ENCODE data around the gene PALLD.

The PALLD gene

DNA sequence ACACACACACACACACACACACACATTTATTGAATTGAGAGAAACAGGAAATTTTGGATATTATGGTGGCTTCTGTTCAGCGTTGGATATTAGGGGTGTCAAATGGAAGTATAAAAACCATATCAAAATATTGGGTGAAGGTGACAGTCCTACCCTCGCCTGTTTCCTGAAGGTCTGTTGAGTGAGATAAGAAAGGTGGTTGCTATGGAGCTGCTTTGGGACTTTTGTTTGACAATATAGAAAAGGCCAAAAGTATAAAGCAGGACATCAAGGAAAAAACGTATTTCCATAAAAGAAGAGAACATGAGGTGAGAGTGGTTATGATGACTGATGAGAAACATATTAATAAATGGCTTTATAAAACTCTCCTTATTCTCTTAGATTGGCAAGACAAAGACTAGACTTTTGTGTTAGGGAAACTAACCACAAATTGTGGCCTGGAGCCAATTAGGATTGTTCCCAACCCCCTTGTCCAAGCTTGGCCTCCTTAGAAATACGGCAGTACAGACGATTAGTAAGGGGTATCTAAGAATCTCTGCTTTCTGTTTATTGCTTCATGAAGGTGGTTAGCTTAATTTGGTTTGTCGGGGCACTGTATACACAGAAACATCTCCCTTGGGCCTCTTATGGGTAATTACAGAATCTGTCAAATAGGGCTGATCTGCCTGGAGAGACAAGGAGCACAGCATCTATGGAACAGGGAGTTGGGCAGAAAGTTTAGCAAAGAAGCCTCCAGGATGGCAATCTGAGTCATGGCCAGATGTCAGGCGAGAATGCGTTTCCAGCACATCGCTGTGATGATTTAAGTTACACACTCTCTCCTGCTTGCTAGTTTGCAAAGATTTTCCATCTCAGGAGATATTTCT, 315.2 kb downstream of the PALLD start:
- no peak for DNase-seq (ENCODE audit: low read depth)
- no peak overlapping the region for H3K4me3 ChIP-seq (ENCODE audit: control insufficient read depth, low read depth, low read length)
- TF ChIP-seq, protein P1, sequence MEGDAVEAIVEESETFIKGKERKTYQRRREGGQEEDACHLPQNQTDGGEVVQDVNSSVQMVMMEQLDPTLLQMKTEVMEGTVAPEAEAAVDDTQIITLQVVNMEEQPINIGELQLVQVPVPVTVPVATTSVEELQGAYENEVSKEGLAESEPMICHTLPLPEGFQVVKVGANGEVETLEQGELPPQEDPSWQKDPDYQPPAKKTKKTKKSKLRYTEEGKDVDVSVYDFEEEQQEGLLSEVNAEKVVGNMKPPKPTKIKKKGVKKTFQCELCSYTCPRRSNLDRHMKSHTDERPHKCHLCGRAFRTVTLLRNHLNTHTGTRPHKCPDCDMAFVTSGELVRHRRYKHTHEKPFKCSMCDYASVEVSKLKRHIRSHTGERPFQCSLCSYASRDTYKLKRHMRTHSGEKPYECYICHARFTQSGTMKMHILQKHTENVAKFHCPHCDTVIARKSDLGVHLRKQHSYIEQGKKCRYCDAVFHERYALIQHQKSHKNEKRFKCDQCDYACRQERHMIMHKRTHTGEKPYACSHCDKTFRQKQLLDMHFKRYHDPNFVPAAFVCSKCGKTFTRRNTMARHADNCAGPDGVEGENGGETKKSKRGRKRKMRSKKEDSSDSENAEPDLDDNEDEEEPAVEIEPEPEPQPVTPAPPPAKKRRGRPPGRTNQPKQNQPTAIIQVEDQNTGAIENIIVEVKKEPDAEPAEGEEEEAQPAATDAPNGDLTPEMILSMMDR (IDR thresholded peaks at IDR 0.05; ENCODE audit: control insufficient read depth, insufficient read depth, low read depth, low read length, missing control alignments): no peak

DNA sequence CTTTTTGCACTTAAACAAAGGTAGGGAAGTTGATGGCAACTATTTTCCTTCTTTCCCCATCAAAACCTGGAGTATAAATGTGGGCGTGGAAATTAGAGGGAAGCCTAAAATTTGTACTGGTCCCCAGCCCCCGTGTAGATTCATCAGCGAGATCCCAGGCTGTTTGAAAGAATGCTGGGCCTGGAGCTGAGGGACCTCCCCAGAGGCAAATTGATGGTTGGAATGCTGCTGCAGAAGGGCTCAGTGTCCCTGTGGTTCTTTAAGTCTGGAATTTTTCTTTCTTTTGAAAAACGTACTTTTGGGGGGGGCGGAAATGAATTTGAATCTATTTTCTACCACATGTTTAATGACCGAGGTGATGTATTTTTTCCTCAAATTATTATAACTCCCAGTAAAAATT, 316.0 kb downstream of the PALLD start:
- TF ChIP-seq, protein P1 (IDR thresholded peaks at IDR 0.05; ENCODE audit: control insufficient read depth, insufficient read depth, low read depth, low read length, missing control alignments): no peak
- no peak for DNase-seq (ENCODE audit: low read depth)
- H3K4me3 ChIP-seq (ENCODE audit: control insufficient read depth, low read depth, low read length): no peak overlapping the region

DNA sequence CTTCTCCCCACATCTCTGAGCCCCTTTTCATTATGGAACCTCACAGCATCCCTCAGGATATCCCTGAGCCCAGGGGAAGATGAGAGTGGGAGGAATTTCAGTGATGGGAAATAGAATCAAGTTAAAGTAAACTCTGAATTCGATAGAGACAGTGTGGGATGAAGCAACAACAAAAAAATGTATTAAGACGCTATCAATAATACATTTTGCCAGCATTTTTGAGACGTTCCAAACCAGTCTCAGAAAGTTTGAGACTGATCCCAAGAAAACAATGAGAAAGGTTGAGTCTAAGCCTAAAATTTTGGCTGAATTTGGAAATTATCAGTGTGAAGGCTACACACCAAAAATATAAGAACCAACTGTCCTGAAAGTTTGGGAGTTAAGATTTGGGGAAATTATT, 317.0 kb downstream of the PALLD start:
- H3K4me3 ChIP-seq (ENCODE audit: control insufficient read depth, low read depth, low read length): no peak overlapping the region
- TF ChIP-seq, protein P1 (IDR thresholded peaks at IDR 0.05; ENCODE audit: control insufficient read depth, insufficient read depth, low read depth, low read length, missing control alignments): no peak
- DNase-seq (ENCODE audit: low read depth): no peak

DNA sequence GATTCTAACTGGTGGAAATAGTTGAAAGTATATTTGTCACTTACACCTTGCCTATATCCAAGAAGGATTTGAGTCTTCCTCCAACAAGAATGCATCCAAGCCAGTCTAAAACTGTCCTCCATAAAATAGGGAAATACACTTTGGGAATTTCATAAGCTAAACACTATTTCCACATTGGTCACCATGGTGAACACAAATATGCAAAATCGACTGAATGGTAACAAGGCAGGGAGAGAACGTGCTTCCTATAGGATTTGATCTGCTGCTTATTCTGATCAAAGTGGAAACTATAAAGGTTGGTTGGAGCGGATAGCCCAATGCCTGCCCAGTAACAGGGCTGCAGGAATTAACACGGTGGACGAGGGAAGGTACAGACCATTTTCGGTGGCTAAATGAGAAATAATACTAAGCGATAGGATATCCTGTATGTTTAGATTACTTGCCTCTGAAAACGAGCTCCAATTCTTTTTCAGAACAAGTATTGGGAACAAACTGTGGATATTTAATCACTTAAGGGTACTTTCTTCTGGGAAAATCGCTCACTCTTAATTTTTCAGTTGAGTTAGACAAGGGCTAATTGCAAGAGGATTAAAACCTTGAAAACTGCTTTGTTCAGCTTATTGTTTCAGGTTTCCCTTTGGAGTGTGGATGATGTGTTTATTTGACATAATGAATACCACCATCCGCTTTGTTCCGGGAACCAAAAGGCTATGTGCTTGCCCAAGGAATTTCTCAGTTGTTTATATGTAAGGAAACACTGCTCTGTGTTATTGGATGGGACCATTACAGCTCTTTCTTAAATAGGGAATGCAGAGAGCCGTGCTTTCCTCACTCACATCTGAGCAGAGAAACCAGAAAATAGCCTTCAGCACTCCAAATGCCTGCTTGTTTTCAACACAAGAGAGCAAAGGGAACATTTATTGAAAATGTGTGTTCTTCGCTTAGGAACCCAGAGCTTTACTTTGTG, 318.8 kb downstream of the PALLD start:
- TF ChIP-seq, protein P1 (IDR thresholded peaks at IDR 0.05; ENCODE audit: control insufficient read depth, insufficient read depth, low read depth, low read length, missing control alignments): no peak
- DNase-seq (ENCODE audit: low read depth): no peak
- H3K4me3 ChIP-seq (ENCODE audit: control insufficient read depth, low read depth, low read length): no peak overlapping the region

DNA sequence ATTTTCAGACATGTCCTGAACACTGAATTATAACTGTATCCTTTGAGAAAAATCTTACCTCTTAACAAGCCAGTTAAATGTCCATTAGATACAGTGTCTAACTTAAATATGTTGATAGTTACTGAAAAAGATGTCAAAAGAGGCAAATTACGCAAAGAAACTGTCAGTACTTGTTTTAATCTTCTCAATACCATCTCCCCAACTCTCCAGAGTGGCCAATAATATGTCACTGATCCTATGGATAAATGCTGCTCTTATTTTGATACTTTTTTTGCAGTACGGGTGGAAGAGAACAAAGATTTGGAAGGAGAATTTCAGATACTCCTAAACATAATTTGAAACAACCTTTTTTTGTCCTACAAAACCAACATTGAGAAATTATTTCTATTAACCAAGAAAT, 320.5 kb downstream of the PALLD start:
- no peak overlapping the region for H3K4me3 ChIP-seq (ENCODE audit: control insufficient read depth, low read depth, low read length)
- DNase-seq (ENCODE audit: low read depth): no peak
- TF ChIP-seq, protein P1 (IDR thresholded peaks at IDR 0.05; ENCODE audit: control insufficient read depth, insufficient read depth, low read depth, low read length, missing control alignments): no peak

DNA sequence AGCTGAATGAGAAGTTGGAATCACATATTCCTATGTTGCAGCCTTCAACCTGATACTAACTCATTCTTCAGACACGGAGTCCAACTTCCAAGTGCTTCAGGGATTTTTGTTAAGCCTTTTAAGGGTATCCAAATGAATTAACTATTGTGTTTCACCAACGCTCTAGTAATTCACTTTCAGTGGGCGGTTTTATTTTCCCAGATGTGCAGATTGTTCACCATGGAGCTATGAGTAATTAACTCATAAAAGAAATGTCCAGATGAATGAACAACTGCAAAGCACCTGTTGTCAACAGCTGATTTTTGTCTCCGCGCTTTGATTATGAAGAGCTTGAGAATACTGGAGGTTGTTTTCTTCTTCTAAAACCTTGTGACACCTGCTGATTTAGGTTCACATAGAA, 325.6 kb downstream of the PALLD start:
- no peak for DNase-seq (ENCODE audit: low read depth)
- TF ChIP-seq, protein P1 (IDR thresholded peaks at IDR 0.05; ENCODE audit: control insufficient read depth, insufficient read depth, low read depth, low read length, missing control alignments): no peak
- H3K4me3 ChIP-seq (ENCODE audit: control insufficient read depth, low read depth, low read length): no peak overlapping the region
